HepG2 (cell line): ENCODE results near the gene ABCA4. TPM values are rescaled to one million over a fixed set of nuclear protein-coding genes. Genes with fewer than 3 reads are reported as not detected.

Source experiments
- ATAC-seq: fragments of 200-7000 bp; cut with Tn5 transposase; 3 replicates; pipeline ENCODE4 v1.9.1; 2020; ENCODE audit warnings: mild to moderate bottlenecking, moderate library complexity
- BruUV-seq: library from RNA; stranded (reverse); fragments of 400-500 nt; replicated peaks from 2 replicates; lab custom pipeline; 2021; lab: Mats Ljungman, UMichigan
- CTCF ChIA-PET: fragments of 300-600 bp; formaldehyde crosslinking; extraction: SDS; loops from one replicate; lab custom pipeline; 2021; ENCODE audit warnings: low total read pairs, inconsistent platforms, low intra/inter-chr PET ratio; lab: Yijun Ruan, JAX
- POLR2A ChIA-PET: fragments of 350-600 bp; sonication (Branson Sonifier 250); formaldehyde crosslinking; loops from one replicate; lab custom pipeline; 2020; ENCODE audit warnings: antibody characterized with exemption, inconsistent platforms; lab: Yijun Ruan, JAX
- DNase-seq: peaks from one replicate; pipeline ENCODE4 v3.0.0-alpha.2; 2015; ENCODE audit warnings: low spot score
- FAIRE-seq: peaks from 3 replicates; lab custom pipeline; 2011; peaks lifted over from hg19 to GRCh38; lab: Jason Lieb, UNC
- H2AFZ ChIP-seq: one replicate; pipeline ENCODE4 v1.6.1; 2011; ENCODE audit warnings: low read length, inconsistent platforms
- H3K27ac ChIP-seq: fragments of 300-600 bp; 3 replicates; pipeline ENCODE4 v1.8.0; 2011; ENCODE audit warnings: mixed run types, mild to moderate bottlenecking, mixed read lengths, low read length, inconsistent platforms; ENCODE audit not compliant: insufficient read depth; ENCODE audit errors: extremely low read length
- H3K27me3 ChIP-seq, 2 experiments: fragments of 200-600 bp in 1 of 2; 2 replicates in 1 of 2; 3 replicates in 1 of 2; pipeline versions ENCODE4 v1.6.0 to v1.8.0; 2011; ENCODE audit warnings: low read length in 2 of 2, mild to moderate bottlenecking in 2 of 2, moderate library complexity in 2 of 2, inconsistent platforms in 1 of 2; ENCODE audit not compliant: insufficient read depth in 2 of 2, control insufficient read depth in 1 of 2
- H3K36me3 ChIP-seq, 2 experiments: fragments of 200-600 bp in 1 of 2; replicated peaks in 1 of 2; 2 replicates in 1 of 2; 3 replicates in 1 of 2; pipeline versions ENCODE4 v1.5.1 to v1.8.0; 2011; ENCODE audit warnings: low read length in 2 of 2, inconsistent platforms in 1 of 2; ENCODE audit not compliant: insufficient read depth in 2 of 2, control insufficient read depth in 1 of 2
- H3K4me1 ChIP-seq: 2 replicates; pipeline ENCODE4 v1.5.1; 2012; ENCODE audit warnings: low read length, inconsistent platforms; ENCODE audit not compliant: insufficient read depth
- H3K4me2 ChIP-seq: 2 replicates; pipeline ENCODE4 v1.6.0; 2011; ENCODE audit warnings: low read depth, low read length, inconsistent platforms
- H3K4me3 ChIP-seq, 3 experiments: fragments of 200-600 bp in 1 of 3; sonication (generic), shearing (Covaris generic) in 1 of 3; replicated peaks in 1 of 3; 2 replicates each; pipeline ENCODE4 v1.5.1; 2011 to 2016; ENCODE audit warnings: low read length in 3 of 3, inconsistent platforms in 2 of 3, low read depth in 2 of 3, mild to moderate bottlenecking in 2 of 3, control low read depth in 1 of 3, mixed read lengths in 1 of 3; ENCODE audit not compliant: insufficient read depth in 1 of 3
- H3K79me2 ChIP-seq: one replicate; pipeline ENCODE4 v1.6.1; 2011; ENCODE audit warnings: low read length, inconsistent platforms; ENCODE audit not compliant: insufficient read depth
- H3K9ac ChIP-seq: 2 replicates; pipeline ENCODE4 v1.6.0; 2011; ENCODE audit warnings: mild to moderate bottlenecking, low read depth, low read length, inconsistent platforms; ENCODE audit not compliant: insufficient read depth
- H3K9me3 ChIP-seq: 2 replicates; pipeline ENCODE4 v1.5.1; 2012; ENCODE audit warnings: mild to moderate bottlenecking, low read length
- H4K20me1 ChIP-seq: 2 replicates; pipeline ENCODE4 v1.6.0; 2011; ENCODE audit warnings: inconsistent platforms, mild to moderate bottlenecking, low read length, moderate library complexity; ENCODE audit not compliant: insufficient read depth
- HDAC1 ChIP-seq: sonication (generic); formaldehyde crosslinking; IDR thresholded peaks from 2 replicates; pipeline ENCODE4 v1.5.1; 2020; ENCODE audit warnings: mild to moderate bottlenecking, missing genetic modification reagents
- NCOA5 ChIP-seq: sonication (generic); formaldehyde crosslinking; IDR thresholded peaks from 2 replicates; pipeline ENCODE4 v1.4.0; 2020; ENCODE audit warnings: missing genetic modification reagents
- TCF12 ChIP-seq, 2 experiments: fragments of 450-650 bp in 1 of 2; sonication (generic) in 1 of 2; formaldehyde crosslinking in 1 of 2; IDR thresholded peaks; 2 replicates each; pipeline versions ENCODE4 v1.6.1 to v1.8.0; 2017 to 2022; ENCODE audit warnings: antibody characterized with exemption in 1 of 2, mild to moderate bottlenecking in 1 of 2, missing genetic modification reagents in 1 of 2, moderate library complexity in 1 of 2
- XRCC5 ChIP-seq: fragments of 200-400 bp; formaldehyde crosslinking; optimal IDR thresholded peaks from 2 replicates; pipeline ENCODE3; 2017; ENCODE audit warnings: mild to moderate bottlenecking, low read length
- ZFP36 ChIP-seq: fragments of 150-350 bp; IDR thresholded peaks from 2 replicates; pipeline ENCODE4 v1.6.1; 2018; ENCODE audit warnings: borderline replicate concordance, low read length, low read depth; ENCODE audit not compliant: partially characterized antibody
- WGBS: methylation state at CpG from one replicate; pipeline ENCODE4 v1.1.6; 2017; ENCODE audit warnings: low lambda C conversion rate; 5-methylcytosine and 5-hydroxymethylcytosine counted together
- in situ Hi-C: cut with HindIII; loops from 2 replicates; pipeline ENCODE4 v1.10.0; 2017; ENCODE audit warnings: low pct_unique_long_range_greater_than_20kb; ENCODE audit not compliant: extremely low pct_ligation_motif_present
- intact Hi-C: fragments of 100-400 bp; cut with micrococcal nuclease; formaldehyde crosslinking; loops from one replicate; pipeline ENCODE4 v1.10.0; 2022; ENCODE audit not compliant: unreplicated experiment
- polyA plus RNA-seq, 8 experiments: library from polyadenylated mRNA; depleted of rRNA in 3 of 8; stranded (reverse) in 7 of 8; unstranded in 1 of 8; fragments of >200 nt; fragmentation: Illumina TruSeq in 4 of 8; extraction: Trizol in 4 of 8; gene quantifications; 2 replicates each; pipeline versions ENCODE4 v1.2.1 to v1.2.3, GENCODE V29; 2011 to 2016; ENCODE audit warnings: low read depth in 4 of 8, missing spikeins in 1 of 8, mixed read lengths in 1 of 8; ENCODE audit not compliant: insufficient read depth in 1 of 8
- total RNA-seq, 5 experiments: library from RNA; depleted of rRNA; stranded (reverse); fragments of >200 nt; fragmentation: Illumina TruSeq; extraction: Trizol; gene quantifications; 2 replicates each; pipeline ENCODE4 v1.2.3, GENCODE V29; 2016; ENCODE audit warnings: low read depth in 1 of 5
- TF ChIP-seq, protein P1 (sequence below): sonication (generic); formaldehyde crosslinking; IDR thresholded peaks from 2 replicates; pipeline ENCODE4 v1.8.1; 2023; ENCODE audit warnings: mild to moderate bottlenecking, missing genetic modification reagents
- TF ChIP-seq, protein P2 (sequence below): sonication (generic); formaldehyde crosslinking; IDR thresholded peaks from 2 replicates; pipeline ENCODE4 v1.5.0; 2020; ENCODE audit warnings: mild to moderate bottlenecking, missing genetic modification reagents
- TF ChIP-seq, protein P3 (sequence below): sonication (generic); formaldehyde crosslinking; IDR thresholded peaks from 2 replicates; pipeline ENCODE4 v1.4.0; 2020; ENCODE audit warnings: missing genetic modification reagents
- TF ChIP-seq, protein P4 (sequence below): sonication (generic); formaldehyde crosslinking; IDR thresholded peaks from 2 replicates; pipeline ENCODE4 v1.9.0; 2022; ENCODE audit warnings: low read depth, missing genetic modification reagents

ABCA4 gene
- total and polyA plus RNA-seq, 2 of the 13 experiments (the other 11 are each of a cell fraction or from before 2014, with no cell fraction given), result 0.24 to 0.67 TPM

DNA sequence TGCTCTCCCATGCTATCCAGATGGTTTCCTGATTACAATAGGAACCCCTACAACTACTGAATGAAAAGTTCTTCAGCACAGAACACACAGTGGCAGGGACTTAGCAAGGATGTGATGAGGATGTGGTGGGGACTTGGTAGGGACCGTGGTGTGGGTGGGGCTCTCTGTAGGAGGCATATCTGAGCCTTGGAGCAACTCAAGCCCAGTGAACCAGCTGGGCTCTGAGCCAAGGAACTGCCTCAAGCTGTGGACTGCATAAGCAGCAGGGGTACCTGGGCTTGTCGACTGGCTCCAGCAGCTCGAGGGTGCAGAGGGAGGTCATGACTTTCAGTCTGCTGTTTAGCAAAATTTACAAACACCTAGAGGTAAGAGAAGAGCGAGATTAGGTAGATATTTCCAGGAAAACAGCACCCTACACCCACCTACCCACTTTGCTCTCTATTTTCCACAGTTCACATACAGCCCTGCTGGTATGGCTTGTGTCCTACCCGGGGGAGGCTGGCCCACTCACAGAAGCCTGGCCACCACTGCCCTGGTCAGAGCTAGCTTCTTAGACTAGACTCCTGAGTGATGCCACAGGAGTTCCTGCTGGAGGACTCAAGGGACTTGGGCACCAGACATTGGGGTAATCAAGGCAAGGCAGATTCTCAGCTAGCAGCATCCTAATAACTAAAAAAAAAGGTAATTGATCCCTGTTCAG, 125.0 kb downstream of the ABCA4 start (continued):
- TF ChIP-seq XRCC5, result no peak

DNA sequence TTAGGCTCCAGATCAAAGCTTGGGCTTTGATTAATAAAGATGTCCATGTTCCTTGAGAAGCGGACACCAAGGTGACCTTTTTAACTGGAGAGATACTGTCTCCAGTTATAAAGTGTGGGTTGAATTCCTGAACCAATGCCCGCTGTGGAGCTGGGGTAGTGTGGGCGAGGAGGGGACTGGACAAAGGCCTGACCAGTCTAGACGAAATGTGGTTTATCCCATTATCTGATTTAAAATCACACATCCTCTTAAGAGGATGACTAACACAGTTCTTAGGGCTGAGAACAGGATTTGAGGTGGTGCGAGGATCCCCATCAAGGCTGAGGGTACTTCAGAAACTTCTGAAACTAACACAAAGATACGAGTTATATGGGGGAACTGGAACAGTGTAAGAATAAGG, 127.2 kb downstream of the ABCA4 start:
- Histone ChIP-seq H3K9me3 (no peaks in the 10 kb centered on the region), H3K36me3 (no peaks in the 10 kb centered on the region), H3K27ac (no peak overlapping the region), H3K4me3 (no peak overlapping the region), H3K4me2 (no peak overlapping the region), H3K4me1 (peaks cover 17% of the 10 kb centered on the region), H3K79me2 (no peaks in the 10 kb centered on the region), H4K20me1 (no peaks in the 10 kb centered on the region), H3K27me3 (peaks cover 0 to 10% of the 10 kb centered on the region in 2 experiments; a peak in 1 of 5 replicates), H2AFZ (no peak overlapping the region), H3K9ac (no peak overlapping the region)
- 61% methylated on average over 6 of the region's 6 CpGs for WGBS
- DNase-seq, result no peak
- ChIA-PET POLR2A (interaction anchor here (1.5 kb wide), 1 partner anchor 14 kb away, joined by 4 read pairs; no protein-coding TSS in a partner anchor), CTCF (no interaction called here)
- in situ Hi-C loops (no loop called here), intact Hi-C loops (no loop called here)
- no peak for ATAC-seq
- no peak for FAIRE-seq
- TF ChIP-seq TCF12 (IDR thresholded peaks at IDR 0.05), result no peak
- TF ChIP-seq TCF12 (CRISPR knock-in tag; IDR thresholded peaks at IDR 0.05), result no peak
- no peak for TF ChIP-seq NCOA5 (CRISPR knock-in tag)
- no peak for TF ChIP-seq ZFP36
- TF ChIP-seq, protein P1, sequence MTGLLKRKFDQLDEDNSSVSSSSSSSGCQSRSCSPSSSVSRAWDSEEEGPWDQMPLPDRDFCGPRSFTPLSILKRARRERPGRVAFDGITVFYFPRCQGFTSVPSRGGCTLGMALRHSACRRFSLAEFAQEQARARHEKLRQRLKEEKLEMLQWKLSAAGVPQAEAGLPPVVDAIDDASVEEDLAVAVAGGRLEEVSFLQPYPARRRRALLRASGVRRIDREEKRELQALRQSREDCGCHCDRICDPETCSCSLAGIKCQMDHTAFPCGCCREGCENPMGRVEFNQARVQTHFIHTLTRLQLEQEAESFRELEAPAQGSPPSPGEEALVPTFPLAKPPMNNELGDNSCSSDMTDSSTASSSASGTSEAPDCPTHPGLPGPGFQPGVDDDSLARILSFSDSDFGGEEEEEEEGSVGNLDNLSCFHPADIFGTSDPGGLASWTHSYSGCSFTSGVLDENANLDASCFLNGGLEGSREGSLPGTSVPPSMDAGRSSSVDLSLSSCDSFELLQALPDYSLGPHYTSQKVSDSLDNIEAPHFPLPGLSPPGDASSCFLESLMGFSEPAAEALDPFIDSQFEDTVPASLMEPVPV (CRISPR knock-in tag), result no peak
- TF ChIP-seq HDAC1 (CRISPR knock-in tag), result no peak
- TF ChIP-seq, protein P2, sequence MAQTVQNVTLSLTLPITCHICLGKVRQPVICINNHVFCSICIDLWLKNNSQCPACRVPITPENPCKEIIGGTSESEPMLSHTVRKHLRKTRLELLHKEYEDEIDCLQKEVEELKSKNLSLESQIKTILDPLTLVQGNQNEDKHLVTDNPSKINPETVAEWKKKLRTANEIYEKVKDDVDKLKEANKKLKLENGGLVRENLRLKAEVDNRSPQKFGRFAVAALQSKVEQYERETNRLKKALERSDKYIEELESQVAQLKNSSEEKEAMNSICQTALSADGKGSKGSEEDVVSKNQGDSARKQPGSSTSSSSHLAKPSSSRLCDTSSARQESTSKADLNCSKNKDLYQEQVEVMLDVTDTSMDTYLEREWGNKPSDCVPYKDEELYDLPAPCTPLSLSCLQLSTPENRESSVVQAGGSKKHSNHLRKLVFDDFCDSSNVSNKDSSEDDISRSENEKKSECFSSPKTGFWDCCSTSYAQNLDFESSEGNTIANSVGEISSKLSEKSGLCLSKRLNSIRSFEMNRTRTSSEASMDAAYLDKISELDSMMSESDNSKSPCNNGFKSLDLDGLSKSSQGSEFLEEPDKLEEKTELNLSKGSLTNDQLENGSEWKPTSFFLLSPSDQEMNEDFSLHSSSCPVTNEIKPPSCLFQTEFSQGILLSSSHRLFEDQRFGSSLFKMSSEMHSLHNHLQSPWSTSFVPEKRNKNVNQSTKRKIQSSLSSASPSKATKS, result no peak
- TF ChIP-seq, protein P3, sequence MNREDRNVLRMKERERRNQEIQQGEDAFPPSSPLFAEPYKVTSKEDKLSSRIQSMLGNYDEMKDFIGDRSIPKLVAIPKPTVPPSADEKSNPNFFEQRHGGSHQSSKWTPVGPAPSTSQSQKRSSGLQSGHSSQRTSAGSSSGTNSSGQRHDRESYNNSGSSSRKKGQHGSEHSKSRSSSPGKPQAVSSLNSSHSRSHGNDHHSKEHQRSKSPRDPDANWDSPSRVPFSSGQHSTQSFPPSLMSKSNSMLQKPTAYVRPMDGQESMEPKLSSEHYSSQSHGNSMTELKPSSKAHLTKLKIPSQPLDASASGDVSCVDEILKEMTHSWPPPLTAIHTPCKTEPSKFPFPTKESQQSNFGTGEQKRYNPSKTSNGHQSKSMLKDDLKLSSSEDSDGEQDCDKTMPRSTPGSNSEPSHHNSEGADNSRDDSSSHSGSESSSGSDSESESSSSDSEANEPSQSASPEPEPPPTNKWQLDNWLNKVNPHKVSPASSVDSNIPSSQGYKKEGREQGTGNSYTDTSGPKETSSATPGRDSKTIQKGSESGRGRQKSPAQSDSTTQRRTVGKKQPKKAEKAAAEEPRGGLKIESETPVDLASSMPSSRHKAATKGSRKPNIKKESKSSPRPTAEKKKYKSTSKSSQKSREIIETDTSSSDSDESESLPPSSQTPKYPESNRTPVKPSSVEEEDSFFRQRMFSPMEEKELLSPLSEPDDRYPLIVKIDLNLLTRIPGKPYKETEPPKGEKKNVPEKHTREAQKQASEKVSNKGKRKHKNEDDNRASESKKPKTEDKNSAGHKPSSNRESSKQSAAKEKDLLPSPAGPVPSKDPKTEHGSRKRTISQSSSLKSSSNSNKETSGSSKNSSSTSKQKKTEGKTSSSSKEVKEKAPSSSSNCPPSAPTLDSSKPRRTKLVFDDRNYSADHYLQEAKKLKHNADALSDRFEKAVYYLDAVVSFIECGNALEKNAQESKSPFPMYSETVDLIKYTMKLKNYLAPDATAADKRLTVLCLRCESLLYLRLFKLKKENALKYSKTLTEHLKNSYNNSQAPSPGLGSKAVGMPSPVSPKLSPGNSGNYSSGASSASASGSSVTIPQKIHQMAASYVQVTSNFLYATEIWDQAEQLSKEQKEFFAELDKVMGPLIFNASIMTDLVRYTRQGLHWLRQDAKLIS (CRISPR knock-in tag), result no peak
- TF ChIP-seq, protein P4, sequence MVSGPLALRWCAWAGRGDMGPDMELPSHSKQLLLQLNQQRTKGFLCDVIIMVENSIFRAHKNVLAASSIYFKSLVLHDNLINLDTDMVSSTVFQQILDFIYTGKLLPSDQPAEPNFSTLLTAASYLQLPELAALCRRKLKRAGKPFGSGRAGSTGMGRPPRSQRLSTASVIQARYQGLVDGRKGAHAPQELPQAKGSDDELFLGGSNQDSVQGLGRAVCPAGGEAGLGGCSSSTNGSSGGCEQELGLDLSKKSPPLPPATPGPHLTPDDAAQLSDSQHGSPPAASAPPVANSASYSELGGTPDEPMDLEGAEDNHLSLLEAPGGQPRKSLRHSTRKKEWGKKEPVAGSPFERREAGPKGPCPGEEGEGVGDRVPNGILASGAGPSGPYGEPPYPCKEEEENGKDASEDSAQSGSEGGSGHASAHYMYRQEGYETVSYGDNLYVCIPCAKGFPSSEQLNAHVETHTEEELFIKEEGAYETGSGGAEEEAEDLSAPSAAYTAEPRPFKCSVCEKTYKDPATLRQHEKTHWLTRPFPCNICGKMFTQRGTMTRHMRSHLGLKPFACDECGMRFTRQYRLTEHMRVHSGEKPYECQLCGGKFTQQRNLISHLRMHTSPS (CRISPR knock-in tag), result no peak
- no TSS peak for BruUV-seq
